ENCODE data around the gene GRHPR. TPM values are rescaled to one million over a fixed set of nuclear protein-coding genes. Genes with fewer than 3 reads are reported as not detected.
A peak's percentile ranks its signal among the peaks of the same experiment; 100 is the strongest.

Gene GRHPR
- total and polyA plus RNA-seq, 10 of the 15 experiments (the other 5 are each of a cell fraction or from before 2014, with no cell fraction given) = 52.4 to 194 (median 126) TPM

DNA sequence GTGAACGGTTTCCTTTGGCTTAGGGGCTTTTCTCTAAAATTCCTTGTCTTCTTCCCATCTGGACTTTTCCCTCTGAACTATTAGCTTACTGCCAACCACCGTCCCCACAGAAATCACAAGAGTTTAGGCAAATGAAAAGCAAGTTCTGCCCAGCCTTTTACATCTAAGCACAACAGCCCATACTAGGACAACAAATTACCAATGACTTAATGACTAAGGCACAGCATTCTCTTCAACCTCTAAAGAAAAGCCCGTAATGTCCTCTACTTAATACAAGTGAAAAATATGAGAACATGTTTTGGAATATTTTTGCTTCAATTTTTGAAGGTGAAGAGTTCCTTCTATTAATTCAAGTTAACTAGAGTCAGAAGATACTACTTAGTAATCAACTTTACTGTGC, 41.5 kb downstream of the GRHPR start:
- FAIRE-seq (no peak), DNase-seq (ENCODE audit: low read depth, low spot score) (no peak), ATAC-seq (no peak)
- TF ChIP-seq TARDBP (IDR thresholded peaks at IDR 0.05; ENCODE audit: borderline replicate concordance) (no peak), BMI1 (IDR thresholded peaks at IDR 0.05; ENCODE audit: borderline replicate concordance) (0 out of 2 replicates have a peak, but pooled peaks have one; percentile 8), PAX8 (IDR thresholded peaks at IDR 0.05) (no peak), SPI1 (IDR thresholded peaks at IDR 0.05; ENCODE audit: borderline replicate concordance, insufficient read depth, low read depth, low read length) (no peak), RAD21 (IDR thresholded peaks at IDR 0.05; ENCODE audit: insufficient read depth, low read depth, low read length) (no peak), ZSCAN29 (IDR thresholded peaks at IDR 0.05) (no peak)
- BruUV-seq (replicated peaks) = TSS peak; percentile 67
- Histone ChIP-seq H3K9me3 (replicated peaks; ENCODE audit: control insufficient read depth, insufficient read depth, low read length) (no peaks in the 10 kb centered on the region), H2AFZ (ENCODE audit: control insufficient read depth, low read depth, low read length) (no peak overlapping the region), H3K36me3 (ENCODE audit: control insufficient read depth in 2 of 2, insufficient read depth in 2 of 2, low read length in 1 of 2) (no peaks in the 10 kb centered on the region), H3K79me2 (ENCODE audit: control insufficient read depth, insufficient read depth, low read length) (peaks cover 56% of the 10 kb centered on the region), H3K27ac (ENCODE audit: control insufficient read depth, insufficient read depth) (peak overlapping the region; percentile 92), H3K4me1 (ENCODE audit: control insufficient read depth, insufficient read depth, low read length) (no peaks in the 10 kb centered on the region), H3K4me3 (peak overlapping the region; percentile 84), H3K4me2 (ENCODE audit: control insufficient read depth, insufficient read depth) (peak overlapping the region; percentile 85), H3K9ac (ENCODE audit: control insufficient read depth, insufficient read depth, low read length) (peak overlapping the region; percentile 95), H4K20me1 (ENCODE audit: control insufficient read depth, insufficient read depth) (no peaks in the 10 kb centered on the region), H3K27me3 (replicated peaks in 1 of 2; ENCODE audit: control insufficient read depth in 2 of 2, insufficient read depth in 2 of 2, low read length in 1 of 2) (no peaks in the 10 kb centered on the region)
- POLR2A ChIA-PET = interaction anchor here (0.7 to 4.9 kb wide), 8 partner anchors 10 to 437 kb away, joined by 3 to 28 read pairs (median 4); partner anchors contain the start of genes GRHPR and POLR1E
- SMC1A ChIA-PET (ENCODE audit: uncharacterized antibody, unreplicated experiment) = interaction anchor here (1.3 to 3.9 kb wide), 5 partner anchors 11 to 90 kb away, joined by 3 to 33 read pairs (median 5); no protein-coding TSS in a partner anchor
- RAD21 ChIA-PET (ENCODE audit: unreplicated experiment) = interaction anchor here (0.9 to 3.1 kb wide), 6 partner anchors 11 to 437 kb away, joined by 3 to 12 read pairs (median 4); no protein-coding TSS in a partner anchor
- in situ Hi-C loops (cut with MboI) = no loop called here
- intact Hi-C loops (cut with micrococcal nuclease; ENCODE audit: unreplicated experiment) = loop anchor here (2.0 to 10.0 kb wide), 2 partner anchors 53 to 601 kb away; partner anchors contain the start of gene SHB
- CTCF ChIA-PET = interaction anchor here (1.3 to 1.9 kb wide), 5 partner anchors 40 to 591 kb away, joined by 3 to 9 read pairs (median 4); no protein-coding TSS in a partner anchor
- WGBS (ENCODE audit: insufficient coverage, insufficient replicate concordance, low lambda C conversion rate, missing lambda C conversion rate) = 0% methylated on average over 3 of the region's 3 CpGs

All from GM12878 (cell line).